Posterior vena cava (tissue), 2 donors: Measurements from ENCODE around the gene LRRC41. TPM values are rescaled to one million over a fixed set of nuclear protein-coding genes. Genes with fewer than 3 reads are reported as not detected.
A peak's percentile ranks its signal among the peaks of the same experiment; 100 is the strongest.
"Not testable (repeated sequence)": the region's sequence is repeated elsewhere in the genome, so short reads cannot be mapped to it uniquely, and the experiment has no call there.

Experiments used
- DNase-seq: peaks from one replicate; pipeline ENCODE4 v3.0.0-alpha.2; 2020; ENCODE audit warnings: low spot score
- intact Hi-C, 2 donors: fragments of 100-400 bp; cut with DNase I; formaldehyde crosslinking; loops; one replicate each; pipeline versions ENCODE4 v1.14.1 to v1.14.2; 2022 to 2023
- long read RNA-seq, 2 donors: library from polyadenylated mRNA; unstranded; transcript quantifications; one replicate each; pipeline ENCODE4 v2.0.0, GENCODE V29; 2020 to 2021
- total RNA-seq, 2 donors: library from RNA; stranded (reverse); fragmentation: NEBNext Ultra II Directional; extraction: Animal tissue kit (Norgen Biotek cat#: 25700); gene quantifications; one replicate each; pipeline ENCODE4 v1.2.1, GENCODE V29; 2021
- donor health status: DM: yes; HTN: yes; CAD: no.
- donor health status: DM: yes; HTN: yes; CAD: no.

The LRRC41 gene
- total RNA-seq = 10 to 100 TPM; 40.7 to 45.3 TPM
- long read RNA-seq, donor 1, full-length matches to known transcripts = 28 of 47 reads
- long read RNA-seq, donor 1, partial matches to known transcripts = 12 of 47 reads
- long read RNA-seq, donor 1, other reads (novel, unspliced or antisense) = 7 of 47 reads
- long read RNA-seq, donor 2, full-length matches to known transcripts = 93 of 139 reads
- long read RNA-seq, donor 2, partial matches to known transcripts = 33 of 139 reads
- long read RNA-seq, donor 2, other reads (novel, unspliced or antisense) = 13 of 139 reads

DNA sequence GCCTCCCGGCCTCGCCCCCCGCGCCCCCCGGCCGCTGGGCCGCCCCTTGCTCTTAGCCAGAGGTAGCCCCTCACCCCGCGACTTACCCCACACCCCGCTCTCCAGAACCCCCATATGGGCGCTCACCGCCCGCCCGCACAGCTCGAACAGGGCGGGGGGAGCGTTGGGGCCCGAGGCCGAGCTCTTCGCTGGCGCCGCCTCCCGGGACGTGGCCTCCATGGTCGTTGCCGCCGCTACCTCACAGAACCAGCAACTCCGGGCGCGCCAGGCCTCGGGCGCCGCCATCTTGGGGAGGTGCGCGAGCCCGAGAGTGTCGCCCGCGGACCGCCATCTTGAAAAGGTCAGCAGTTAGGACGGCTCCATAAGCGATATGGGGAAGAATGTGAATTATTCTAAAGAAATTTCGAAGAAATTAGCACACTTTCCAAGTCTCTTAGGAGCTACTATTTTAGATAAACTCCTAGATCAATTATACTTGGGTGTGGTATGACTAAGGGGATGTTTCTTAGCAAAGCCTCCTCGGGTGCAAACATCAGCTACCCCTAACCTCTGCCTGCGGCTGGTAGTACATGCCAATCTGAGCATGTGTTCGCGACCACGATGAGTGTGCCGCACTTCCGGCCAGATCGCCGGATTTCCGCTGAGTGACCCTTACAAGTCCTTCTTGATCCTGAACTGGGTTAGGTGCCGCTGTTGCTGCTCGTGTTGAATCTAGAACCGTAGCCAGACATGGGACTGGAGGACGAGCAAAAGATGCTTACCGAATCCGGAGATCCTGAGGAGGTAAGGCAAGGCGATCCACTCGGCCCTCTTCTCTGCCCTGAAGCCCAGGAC lies at the start of gene LRRC41, which contains the start of gene UQCRH:
LRRC41 (minus strand) TSS at position 579 of the 834 bp plus-strand sequence; CDS start at position 285, 294 bp downstream.
UQCRH (plus strand) TSS at position 661 of the 834 bp plus-strand sequence; CDS start at position 730, 69 bp downstream.
- intact Hi-C loops = loop anchor here in 1 of 2 donors (5.0 kb wide), 1 partner anchor 39 kb away; the partner anchor contains the start of gene NSUN4
- peak; percentile 98 for DNase-seq

- DNase-seq = no peak
- intact Hi-C loops = loop anchor here in 1 of 2 donors (5.0 kb wide), 1 partner anchor 1325 kb away; no protein-coding TSS in a partner anchor
Measured at GRCh38 chr1:46352363-46352762, 48.9 kb upstream of the LRRC41 start.

GRCh38 chr1:46345281-46345680 lies 41.9 kb upstream of the LRRC41 start:
- intact Hi-C loops = no loop called here
- DNase-seq = no peak

GRCh38 chr1:46344481-46344880 lies 41.1 kb upstream of the LRRC41 start:
- intact Hi-C loops = loop anchor here in 1 of 2 donors (5.0 kb wide), 1 partner anchor 42 kb away; the partner anchor contains the start of genes LRRC41 and UQCRH
- DNase-seq = no peak

GRCh38 chr1:46343705-46344104 lies 40.3 kb upstream of the LRRC41 start:
- DNase-seq = no peak
- intact Hi-C loops = loop anchor here in 1 of 2 donors (5.0 kb wide), 1 partner anchor 41 kb away; the partner anchor contains the start of genes LRRC41 and UQCRH

DNA sequence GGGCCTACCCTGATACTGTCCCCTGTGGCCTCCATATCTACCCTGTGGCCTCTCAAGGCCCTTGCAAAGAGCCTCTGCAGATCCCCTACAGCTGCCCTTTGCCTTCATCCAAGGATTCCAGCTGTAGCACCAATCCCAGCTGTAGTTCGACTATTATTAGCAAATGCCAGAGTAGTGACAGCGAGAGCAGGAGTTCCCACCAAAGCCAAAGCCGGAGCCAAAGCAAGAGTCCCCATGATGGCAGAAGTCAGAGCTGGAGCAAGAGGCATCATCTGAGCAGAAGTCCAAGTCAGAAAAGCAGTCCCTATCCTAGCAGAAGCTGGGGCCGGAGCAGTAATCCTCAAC lies 39.9 kb upstream of the LRRC41 start:
- intact Hi-C loops = loop anchor here in 1 of 2 donors (5.0 kb wide), 1 partner anchor 41 kb away; the partner anchor contains the start of genes LRRC41 and UQCRH
- DNase-seq = no peak

DNA sequence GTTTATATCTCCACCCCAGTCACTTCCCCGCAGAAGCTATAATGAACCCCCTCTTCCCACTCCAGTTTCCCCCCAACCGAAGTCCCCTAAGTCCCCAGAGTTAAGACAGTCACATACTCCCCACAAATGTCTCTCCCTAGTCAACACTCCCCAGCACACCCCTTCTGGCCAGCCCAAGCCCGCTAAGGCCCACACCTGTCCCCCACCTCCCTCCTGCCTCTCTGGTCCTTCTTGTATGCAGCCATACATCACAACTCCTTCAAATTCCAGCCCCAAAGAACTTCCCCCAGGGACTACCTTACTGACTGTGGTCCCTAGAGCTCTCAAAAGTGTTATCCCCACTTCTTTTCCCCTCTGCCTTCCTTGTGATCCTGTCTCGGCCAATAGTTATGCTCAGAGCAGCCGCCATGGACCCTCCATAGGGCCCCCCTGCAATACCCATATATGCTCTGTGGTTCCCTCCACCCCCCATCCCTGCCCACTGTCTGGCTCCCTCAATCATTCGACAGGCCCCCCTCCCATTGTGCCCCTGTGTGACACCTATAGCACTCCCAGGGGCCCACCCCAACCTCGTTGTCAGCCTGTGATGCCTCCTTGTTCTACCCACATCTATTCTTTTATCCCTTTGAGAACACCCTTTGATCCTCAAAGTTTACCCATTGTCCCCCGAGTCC lies 39.4 kb upstream of the LRRC41 start:
- no peak for DNase-seq
- intact Hi-C loops = loop anchor here in 1 of 2 donors (5.0 kb wide), 1 partner anchor 41 kb away; the partner anchor contains the start of genes LRRC41 and UQCRH

GRCh38 chr1:46342084-46342656 lies 38.8 kb upstream of the LRRC41 start:
- DNase-seq = no peak
- intact Hi-C loops = loop anchor here in 1 of 2 donors (5.0 kb wide), 1 partner anchor 40 kb away; the partner anchor contains the start of genes LRRC41 and UQCRH

DNA sequence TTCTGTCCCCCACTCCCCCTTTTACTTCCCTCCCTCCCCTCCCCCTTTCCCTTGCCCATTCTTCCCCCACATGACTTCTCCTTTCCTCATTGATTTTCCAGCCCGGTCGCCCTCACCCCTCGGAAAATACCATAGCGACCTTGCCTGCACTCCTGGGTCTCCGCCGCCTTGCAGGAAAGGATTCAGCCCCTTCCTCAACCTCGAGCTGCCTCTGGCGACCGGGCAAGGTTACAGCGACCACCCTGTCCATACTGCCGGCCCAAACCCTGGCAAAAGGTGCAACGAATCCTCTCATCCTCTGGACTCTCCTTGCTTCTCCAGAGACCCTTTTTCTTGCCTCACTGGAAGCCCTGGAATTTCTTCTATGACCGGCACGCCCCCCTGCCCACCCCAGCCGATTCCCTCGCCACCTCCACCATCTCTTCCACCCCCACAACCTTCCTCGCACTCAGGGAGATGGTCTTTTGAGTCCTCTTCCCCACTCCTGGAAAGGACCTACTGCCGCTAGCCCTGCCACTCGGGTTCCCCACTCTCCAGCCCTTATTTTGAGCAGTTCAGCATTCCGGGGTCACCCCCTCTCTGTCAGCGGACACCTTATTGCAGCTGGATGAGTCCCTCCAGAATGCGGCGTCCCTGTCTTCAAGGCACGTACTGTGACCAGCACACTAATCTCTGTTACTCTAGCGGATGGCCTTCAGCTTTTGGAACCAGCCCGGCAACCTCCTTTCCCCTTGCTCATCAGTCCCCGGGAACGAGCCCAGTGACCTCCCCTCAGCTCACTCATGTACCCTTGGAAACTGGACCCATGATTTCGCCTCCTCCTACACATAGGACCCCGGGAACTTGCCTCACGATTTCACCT lies 38.0 kb upstream of the LRRC41 start:
- DNase-seq = no peak
- intact Hi-C loops = loop anchor here in 1 of 2 donors (5.0 kb wide), 1 partner anchor 39 kb away; the partner anchor contains the start of genes LRRC41 and UQCRH

GRCh38 chr1:46340404-46341221 lies 37.2 kb upstream of the LRRC41 start, which contains the start of gene NSUN4:
Gene NSUN4 (plus strand): TSS chr1:46340807. CDS start chr1:46340827, 20 bp downstream.
- intact Hi-C loops = loop anchor here in 1 of 2 donors (5.0 kb wide), 1 partner anchor 38 kb away; the partner anchor contains the start of genes LRRC41 and UQCRH
- peak; percentile 98 for DNase-seq

DNA sequence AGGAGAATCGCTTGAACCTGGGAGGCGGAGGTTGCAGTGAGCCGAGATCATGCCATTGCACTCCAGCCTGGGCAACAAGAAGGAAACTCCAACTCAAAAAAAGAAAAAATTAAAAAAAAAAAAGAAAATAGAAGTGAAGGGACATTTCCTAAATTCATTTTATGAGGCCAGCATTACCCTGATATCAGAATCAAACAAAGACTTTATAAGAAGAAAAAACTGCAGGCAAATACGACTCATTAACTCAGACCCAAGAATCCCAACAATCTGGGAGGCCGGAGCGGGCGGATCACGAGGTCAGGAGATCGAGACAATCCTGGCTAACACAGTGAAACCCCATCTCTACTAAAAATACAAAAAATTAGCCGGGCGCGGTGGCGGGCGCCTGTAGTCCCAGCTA lies 34.0 kb upstream of the LRRC41 start:
- intact Hi-C loops, DNase-seq: not testable (repeated sequence)

DNA sequence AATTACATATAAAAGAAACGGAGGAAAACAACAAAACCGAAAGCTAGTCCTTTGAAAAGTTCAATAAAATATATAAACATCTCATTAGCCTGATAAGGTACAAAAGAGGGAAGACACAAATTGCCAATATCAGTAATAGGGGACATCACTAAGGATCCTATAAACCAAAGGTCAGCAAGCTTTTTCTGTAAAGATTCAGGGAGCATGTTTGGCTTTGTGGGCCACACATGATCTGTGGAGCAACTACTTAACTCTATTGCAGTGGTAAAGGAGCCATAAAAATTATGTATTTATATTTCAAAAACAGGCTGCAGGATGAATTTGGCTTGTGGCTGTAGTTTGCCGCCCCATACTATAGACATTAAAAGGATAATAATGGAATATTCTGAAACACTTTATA lies 31.7 kb upstream of the LRRC41 start:
- intact Hi-C loops = no loop called here
- DNase-seq = no peak

GRCh38 chr1:46334030-46334384 lies 30.6 kb upstream of the LRRC41 start:
- intact Hi-C loops = no loop called here
- no peak for DNase-seq

DNA sequence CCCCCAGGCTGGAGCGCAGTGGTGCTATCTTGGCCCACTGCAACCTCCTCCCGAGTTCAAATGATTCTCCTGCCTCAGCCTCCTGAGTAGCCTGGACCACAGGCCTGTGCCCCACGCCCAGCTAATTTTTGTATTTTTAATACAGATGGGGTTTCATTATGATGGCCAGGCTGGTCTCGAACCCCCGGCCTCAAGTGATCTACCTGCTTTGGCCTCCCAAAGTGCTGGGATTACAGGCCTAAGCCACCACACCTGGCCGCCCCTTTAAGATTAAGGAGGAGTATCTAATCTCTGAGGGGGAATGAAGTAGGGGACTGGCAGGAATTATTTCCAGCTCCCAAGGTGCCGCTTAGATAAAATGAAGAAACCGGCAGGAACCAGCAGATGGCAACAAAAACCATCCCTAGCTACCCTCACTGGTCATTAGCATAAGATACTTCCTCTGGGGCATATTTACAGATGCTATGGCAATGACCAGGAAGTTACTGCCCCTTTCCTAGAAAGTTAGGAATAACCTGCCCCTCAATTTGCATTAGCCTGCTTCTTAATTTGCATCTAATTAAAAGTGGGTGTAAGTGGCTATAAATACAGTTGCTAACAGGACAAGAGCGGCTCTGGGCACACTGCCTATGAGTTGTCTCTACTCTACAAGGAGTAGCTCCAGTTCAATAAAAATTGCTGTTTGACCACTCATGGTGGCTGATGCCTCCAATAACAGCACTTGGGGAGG lies 30.0 kb upstream of the LRRC41 start:
- intact Hi-C loops = no loop called here
- no peak for DNase-seq

GRCh38 chr1:46331786-46332540 lies 28.5 kb upstream of the LRRC41 start:
- DNase-seq = peak; percentile 28

GRCh38 chr1:46330381-46330780 lies 27.0 kb upstream of the LRRC41 start:
- DNase-seq, intact Hi-C loops: not testable (repeated sequence)

More at GRCh38 chr1:46331786-46332540, 28.5 kb upstream of the LRRC41 start:
- intact Hi-C loops = not testable (repeated sequence)
